Measurements from ENCODE around the gene UNC45A.
"Not testable (repeated sequence)": the region's sequence is repeated elsewhere in the genome, so short reads cannot be mapped to it uniquely, and the experiment has no call there.

Gene UNC45A

DNA sequence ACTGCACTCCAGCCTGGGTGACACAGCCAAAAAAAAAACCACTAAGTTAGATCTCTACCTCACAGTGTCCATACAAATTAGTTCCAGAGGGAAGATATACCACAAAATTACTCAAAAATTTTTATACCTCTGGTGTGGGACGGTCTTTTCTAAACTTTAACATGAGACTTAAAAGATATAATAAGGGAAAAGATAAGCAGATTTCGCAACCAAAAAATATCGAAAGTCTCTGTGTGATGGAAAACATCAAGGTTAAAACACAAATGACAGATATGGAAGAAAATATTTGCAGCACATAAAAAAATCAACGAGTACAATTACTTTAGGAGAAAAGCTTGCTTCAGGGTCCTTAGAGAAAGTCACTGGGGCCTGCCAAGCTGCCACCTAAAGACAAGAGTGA is 13.2 kb upstream of the UNC45A start:
- no peak overlapping the region for H3K4me3 ChIP-seq (ENCODE audit: low read depth, low read length)
- DNase-seq (ENCODE audit: low read depth): no peak
- TF ChIP-seq, protein P1, sequence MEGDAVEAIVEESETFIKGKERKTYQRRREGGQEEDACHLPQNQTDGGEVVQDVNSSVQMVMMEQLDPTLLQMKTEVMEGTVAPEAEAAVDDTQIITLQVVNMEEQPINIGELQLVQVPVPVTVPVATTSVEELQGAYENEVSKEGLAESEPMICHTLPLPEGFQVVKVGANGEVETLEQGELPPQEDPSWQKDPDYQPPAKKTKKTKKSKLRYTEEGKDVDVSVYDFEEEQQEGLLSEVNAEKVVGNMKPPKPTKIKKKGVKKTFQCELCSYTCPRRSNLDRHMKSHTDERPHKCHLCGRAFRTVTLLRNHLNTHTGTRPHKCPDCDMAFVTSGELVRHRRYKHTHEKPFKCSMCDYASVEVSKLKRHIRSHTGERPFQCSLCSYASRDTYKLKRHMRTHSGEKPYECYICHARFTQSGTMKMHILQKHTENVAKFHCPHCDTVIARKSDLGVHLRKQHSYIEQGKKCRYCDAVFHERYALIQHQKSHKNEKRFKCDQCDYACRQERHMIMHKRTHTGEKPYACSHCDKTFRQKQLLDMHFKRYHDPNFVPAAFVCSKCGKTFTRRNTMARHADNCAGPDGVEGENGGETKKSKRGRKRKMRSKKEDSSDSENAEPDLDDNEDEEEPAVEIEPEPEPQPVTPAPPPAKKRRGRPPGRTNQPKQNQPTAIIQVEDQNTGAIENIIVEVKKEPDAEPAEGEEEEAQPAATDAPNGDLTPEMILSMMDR (IDR thresholded peaks at IDR 0.05; ENCODE audit: control insufficient read depth, extremely low read depth, insufficient read depth): no peak

DNA sequence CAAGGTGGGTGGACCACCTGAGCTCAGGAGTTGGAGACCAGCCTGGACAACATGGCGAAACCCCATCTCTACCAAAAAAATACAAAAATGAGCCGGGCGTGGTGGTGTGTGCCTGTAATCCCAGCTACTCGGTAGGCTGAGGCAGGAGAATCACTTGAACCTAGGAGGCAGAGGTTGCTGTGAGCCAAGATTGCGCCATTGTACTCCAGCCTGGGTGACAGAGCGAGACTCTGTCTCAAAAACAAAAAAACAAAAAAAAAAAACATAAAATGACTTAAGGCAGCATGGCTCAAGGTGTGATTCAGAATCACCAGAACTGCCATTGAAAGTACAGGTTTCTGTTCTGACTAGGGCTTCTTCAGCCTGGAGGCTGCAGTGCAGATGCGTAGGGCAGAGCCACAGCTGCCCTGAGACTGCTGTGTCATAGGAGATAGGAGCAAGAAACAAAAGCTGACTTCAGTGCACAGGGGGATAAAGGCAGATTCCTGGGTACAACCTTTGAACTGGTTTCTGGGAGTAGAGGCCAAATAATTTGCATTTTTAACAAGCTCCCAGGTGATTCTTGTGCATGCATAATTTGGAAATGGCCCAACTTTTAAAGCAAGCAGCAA is 12.3 kb upstream of the UNC45A start:
- H3K4me3 ChIP-seq (ENCODE audit: low read depth, low read length); DNase-seq (ENCODE audit: low read depth): not testable (repeated sequence)

DNA sequence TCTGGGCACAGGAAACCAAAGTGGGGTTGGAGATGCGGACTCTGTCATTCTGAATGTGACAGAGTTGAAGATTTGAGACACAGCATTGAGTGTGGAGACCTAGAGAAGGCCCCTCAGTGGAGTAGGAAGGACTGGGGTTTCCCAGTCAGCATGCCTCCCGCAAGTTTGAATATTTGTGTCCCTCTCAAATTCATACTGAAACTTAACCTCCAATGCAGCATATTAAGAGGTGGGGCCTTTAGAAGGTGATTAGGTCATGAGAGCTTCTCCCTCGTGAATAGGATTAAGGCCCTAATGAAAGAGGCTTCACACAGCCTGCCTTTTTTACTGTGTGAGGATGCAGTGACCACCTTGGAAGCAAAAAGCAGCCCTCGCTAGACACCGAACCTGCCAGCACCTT is 10.7 kb upstream of the UNC45A start:
- no peak for DNase-seq (ENCODE audit: low read depth)
- H3K4me3 ChIP-seq (ENCODE audit: low read depth, low read length): no peak overlapping the region
- TF ChIP-seq, protein P1 (IDR thresholded peaks at IDR 0.05; ENCODE audit: control insufficient read depth, extremely low read depth, insufficient read depth): no peak

DNA sequence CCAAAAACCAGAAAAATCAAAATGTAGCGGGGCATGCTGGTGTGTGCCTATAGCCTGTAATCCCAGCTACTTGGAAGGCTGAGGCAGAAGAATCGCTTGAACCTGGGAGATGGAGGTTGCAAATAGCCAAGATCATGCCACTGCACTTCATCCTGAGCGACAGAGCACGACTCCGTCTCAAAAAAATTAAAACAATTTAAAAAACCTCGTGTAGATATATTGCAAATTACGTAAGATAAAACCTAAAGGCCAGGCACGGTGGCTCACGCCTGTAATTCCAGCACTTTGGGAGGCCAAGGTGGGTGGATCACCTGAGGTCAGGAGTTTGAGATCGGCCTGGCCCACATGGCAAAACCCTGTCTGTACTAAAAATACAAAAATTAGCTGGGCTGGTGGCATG is 8.3 kb upstream of the UNC45A start:
- H3K4me3 ChIP-seq (ENCODE audit: low read depth, low read length); DNase-seq (ENCODE audit: low read depth): not testable (repeated sequence)

DNA sequence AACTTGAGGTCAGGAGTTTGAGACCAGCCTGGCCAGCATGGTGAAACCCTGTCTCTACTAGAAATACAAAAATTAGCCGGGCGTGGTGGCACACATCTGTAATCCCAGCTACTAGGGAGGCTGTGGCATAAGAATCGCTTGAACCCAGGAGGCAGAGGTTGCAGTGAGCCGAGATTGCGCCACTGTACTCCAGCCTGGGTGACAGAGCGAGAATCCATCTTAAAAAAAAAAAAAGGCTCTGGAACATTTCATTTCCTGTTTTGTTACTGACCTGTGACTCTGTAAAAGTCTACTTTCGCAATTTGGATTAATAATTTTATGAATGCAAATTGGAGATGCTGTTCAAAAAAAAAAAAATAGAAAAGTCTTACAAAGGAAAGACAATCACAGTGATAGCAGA is 7.0 kb upstream of the UNC45A start:
- H3K4me3 ChIP-seq (ENCODE audit: low read depth, low read length); DNase-seq (ENCODE audit: low read depth): not testable (repeated sequence)

DNA sequence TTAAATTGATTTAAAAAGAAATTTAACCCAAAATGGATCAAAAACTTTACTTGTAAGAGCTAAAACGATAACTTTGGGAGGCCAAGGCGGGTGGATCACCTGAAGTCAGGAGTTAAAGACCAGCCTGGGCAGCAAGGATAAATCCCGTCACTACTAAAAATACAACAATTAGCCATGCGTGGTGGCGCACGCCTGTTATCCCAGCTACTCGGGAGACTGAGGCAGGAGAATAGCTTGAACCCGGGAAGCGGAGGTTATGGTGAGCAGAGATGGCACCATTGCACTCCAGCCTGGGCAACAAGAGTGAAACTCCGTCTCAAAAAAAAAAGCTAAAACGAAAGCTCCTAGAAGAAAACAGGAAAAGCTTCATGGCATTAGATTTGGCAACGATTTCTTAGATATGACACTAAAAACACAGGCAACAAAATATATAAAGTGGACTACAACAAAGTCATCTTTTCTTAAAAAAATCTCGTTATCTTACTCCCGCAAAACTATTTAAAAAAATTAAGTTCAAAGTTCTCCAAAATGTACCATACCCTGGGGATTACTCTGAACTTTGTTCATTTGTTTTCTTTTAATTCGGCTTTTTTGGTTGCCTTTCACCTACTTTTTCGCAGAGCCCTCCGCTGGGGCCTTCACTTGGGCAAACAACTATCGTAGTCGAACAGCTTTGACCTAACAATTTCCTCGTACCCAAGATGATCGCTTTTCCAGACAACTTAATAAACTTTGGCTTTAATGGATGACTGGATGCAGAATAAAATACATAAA is 5.7 kb upstream of the UNC45A start:
- H3K4me3 ChIP-seq (ENCODE audit: low read depth, low read length): peak overlapping the region; percentile 65
- no peak for DNase-seq (ENCODE audit: low read depth)
- TF ChIP-seq, protein P1 (IDR thresholded peaks at IDR 0.05; ENCODE audit: control insufficient read depth, extremely low read depth, insufficient read depth): no peak

DNA sequence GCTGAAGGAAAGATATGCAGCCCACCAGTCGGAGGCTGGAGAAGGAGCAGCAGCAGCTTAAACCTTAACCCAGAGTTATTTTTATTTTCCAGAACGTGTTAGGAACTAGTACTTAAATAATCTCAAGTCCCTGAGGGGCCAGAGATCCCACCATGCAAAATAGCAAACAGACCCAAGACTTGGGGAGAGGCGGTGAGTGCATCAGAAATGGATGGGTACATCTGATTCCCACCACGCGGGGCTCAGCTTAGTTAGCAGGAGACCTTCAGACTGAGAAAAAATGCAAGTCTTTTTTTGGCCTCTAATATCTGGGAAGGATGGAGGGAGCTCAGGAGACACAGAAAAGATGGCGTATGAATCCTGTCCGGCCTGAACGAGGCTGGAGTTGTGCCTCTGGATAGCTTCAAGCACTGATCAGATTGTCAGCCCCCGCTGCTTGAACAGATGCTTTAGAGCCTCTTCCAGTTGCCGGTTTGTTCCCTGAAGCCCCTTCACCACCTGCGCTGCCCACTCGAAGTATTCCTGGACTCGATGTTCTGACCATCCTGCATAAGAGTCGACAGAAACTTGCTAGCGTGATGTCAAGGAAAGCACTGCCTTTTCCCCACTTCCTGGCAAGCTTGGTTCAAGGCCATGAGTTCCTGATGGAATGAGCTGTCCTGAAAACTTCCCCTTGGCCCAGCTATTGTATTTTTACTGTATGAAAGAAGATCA is 4.1 kb upstream of the UNC45A start:
- peak overlapping the region; percentile 91 for H3K4me3 ChIP-seq (ENCODE audit: low read depth, low read length)
- DNase-seq (ENCODE audit: low read depth): no peak
- TF ChIP-seq, protein P1 (IDR thresholded peaks at IDR 0.05; ENCODE audit: control insufficient read depth, extremely low read depth, insufficient read depth): no peak

DNA sequence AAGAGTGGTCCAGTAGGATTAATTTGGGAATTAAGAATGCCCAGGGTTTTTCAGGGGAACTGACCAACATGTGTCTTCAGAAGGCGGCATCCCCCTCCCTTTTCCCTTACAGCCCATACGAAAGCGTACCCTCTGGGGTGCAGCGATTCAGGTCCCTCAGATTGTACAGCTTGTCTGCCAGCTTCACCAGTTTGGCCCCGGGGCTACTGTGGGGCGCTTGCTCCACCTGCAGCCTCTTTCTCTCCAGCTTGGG is 3.6 kb upstream of the UNC45A start:
- no peak for DNase-seq (ENCODE audit: low read depth)
- H3K4me3 ChIP-seq (ENCODE audit: low read depth, low read length): peak overlapping the region; percentile 91
- TF ChIP-seq, protein P1 (IDR thresholded peaks at IDR 0.05; ENCODE audit: control insufficient read depth, extremely low read depth, insufficient read depth): no peak
